Activated CD4-positive, alpha-beta T cell treated with anti-CD3 and anti-CD28 coated beads, Interleukin-10, Interleukin-2, amounts not matched to agents 100 ng/mL and 50 ng/mL, durations not matched to agents 16 hours and 8 hours (primary cell): ENCODE measurements around the gene DHCR24.

Experiments used
- DNase-seq: peaks from one replicate; pipeline ENCODE4 v3.0.0-alpha.2; 2020

Gene DHCR24

GRCh38 chr1:54842963-54843362, 44.0 kb downstream of the DHCR24 start:
- DNase-seq, result no peak

- DNase-seq, result no peak
These were observed 44.6 kb downstream of the DHCR24 start for GRCh38 chr1:54842206-54842915.

DNA sequence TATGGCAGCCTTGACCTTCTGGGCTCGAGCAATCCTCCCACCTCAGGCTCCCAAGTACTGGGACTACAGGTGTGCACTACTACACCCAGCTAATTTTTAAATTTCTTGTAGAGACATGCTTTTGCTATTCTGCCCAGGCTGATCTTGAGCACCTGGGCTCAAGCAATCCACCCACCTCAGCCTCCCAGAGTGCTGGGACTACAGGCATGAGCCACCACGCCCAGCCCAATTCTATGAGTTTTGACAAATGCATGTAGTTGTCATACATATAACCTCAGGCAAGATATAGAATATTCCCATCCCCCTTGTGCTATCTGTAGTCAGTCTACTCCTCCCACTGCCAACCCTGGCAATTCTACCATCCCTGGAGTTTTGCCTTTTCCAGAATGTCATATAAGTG, 47.2 kb downstream of the DHCR24 start:
- no peak for DNase-seq

DNA sequence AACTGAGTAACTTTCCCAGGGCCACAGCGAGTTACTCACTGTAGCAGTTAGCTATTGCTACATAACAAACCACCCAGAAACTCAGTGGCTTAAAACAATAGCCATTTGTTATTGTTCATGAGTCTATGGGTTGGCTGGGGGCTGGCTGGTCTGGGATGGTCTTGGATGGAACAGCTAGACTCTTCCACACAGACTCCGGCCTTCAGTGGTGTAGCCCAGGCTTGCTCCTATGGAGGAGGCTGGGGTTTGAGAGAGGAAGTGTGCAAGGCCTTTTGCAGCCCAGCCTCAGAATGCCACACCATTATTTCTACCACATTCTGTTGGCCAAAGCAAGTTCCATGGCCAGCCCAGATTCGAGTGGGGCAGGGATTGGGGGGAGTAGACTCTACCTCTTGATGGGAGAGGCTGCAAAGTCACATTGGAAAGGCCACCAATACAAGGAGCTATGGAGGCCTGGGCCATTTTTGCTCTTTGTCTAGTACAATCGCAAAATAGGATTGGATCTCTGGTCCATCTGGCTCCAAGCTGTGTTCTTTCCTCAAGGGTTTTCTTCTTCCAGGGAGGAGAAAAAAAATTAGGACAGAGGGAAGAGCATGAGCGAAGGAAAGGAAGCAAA, 48.3 kb downstream of the DHCR24 start:
- DNase-seq, result no peak

DNA sequence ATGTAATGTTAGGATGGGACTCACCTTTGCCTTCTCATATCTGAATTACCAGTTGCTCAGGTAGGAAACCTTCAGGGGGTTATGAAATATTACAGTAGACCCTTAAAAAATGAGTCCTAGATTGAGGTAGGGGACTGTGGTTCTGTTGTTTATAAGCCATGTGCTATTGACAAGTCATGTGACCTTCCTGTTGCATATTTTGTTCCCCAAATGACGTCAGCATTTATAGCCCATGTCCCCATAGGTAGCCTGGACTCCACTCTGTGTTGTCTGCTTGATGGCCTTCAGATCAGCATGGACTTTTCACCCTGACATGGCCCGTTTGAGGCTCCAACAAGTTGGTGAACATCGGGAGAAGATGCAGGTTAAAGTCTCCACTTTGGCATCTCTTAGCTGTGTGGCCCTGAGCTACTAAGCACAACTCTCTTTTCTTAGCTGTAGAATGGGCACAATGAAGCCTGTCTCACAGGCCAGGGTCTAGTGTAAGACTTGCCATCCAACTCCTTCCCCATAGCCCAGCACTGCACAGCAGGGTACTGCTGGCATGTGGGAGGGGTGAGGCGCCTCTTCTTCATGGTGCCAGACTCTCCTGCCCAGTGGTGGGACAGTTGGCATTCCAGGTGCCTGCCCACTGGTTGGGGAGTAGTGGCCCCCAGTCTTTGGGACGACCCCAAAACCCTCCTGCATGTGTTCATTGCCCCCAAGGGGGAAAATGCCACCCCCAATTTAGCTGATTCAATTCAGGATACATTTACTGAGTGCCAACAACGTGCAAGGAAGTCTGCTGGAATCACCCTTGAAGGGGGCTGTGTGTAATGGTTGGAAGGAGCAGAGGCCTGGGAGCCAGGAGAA, 49.8 kb downstream of the DHCR24 start:
- no peak for DNase-seq

DNA sequence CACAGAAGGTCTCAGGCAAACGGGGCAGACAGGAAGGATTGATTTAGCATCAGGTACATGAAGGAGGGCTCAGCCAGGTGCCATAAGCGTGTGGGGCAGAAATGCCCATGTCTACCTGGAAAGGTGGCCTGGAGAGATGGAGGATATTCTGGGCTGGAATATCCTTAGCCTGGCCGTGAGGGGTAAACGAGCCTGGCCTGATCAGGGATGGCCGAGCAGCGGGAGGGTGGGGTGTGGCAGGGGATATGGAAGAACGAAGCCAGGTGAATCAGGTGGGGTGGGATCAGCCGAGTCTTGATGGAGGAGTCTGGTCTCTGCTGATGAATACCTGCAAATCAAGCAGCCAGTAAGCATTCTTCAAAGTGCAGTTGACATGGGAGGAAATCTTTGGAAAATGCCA, 50.4 kb downstream of the DHCR24 start:
- no peak for DNase-seq

DNA sequence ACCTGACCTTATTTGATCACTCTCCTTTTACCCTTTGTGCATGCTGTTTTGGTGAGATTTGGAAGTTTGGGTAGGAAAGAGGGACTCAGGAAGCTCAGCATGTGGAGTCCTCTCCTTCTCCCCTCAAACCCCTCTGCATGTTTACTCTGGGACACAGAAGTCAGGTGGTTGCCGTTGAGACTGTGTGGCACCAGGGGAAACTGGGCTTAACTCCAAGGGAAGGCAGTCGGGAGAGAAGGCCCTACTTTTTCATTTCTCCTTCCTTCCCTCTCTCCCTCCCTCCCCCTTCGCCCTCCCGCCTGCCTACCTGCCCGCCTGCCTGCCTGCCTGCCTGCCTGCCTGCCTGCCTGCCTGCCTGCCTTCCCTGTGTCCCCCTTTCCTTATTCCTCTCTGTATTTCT, 51.0 kb downstream of the DHCR24 start:
- DNase-seq, result no peak

GRCh38 chr1:54835131-54835898, 51.7 kb downstream of the DHCR24 start:
- no peak for DNase-seq

DNA sequence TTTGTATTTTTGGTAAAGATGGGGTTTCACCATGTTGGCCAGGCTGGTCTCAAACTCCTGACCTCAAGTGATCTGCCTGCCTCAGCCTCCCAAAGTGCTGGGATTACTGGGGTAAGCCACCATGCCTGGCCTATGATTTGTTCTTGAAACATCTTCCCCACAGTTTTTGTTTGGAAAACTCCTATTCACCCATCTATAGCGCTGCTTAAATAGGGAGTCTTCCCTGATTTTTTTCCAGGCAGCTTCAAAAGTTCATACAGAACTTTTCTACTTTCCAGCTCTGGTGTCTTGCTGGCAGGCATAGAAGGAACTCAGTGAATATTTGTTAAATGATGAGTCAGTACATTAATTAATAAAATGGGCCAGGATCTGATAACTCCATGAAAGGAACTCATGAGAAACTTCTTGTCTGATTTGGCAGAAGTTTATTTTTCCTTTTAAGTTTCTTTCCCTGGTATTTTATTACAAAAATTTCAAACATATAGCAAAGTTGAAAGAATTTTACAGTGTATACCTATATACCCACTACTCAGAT, 52.9 kb downstream of the DHCR24 start:
- no peak for DNase-seq

- DNase-seq, result no peak
These were observed 53.9 kb downstream of the DHCR24 start for GRCh38 chr1:54833121-54833520.

GRCh38 chr1:54826226-54826816, 60.7 kb downstream of the DHCR24 start:
- no peak for DNase-seq

- no peak for DNase-seq
These were observed 61.3 kb downstream of the DHCR24 start for GRCh38 chr1:54825696-54826095.

DNA sequence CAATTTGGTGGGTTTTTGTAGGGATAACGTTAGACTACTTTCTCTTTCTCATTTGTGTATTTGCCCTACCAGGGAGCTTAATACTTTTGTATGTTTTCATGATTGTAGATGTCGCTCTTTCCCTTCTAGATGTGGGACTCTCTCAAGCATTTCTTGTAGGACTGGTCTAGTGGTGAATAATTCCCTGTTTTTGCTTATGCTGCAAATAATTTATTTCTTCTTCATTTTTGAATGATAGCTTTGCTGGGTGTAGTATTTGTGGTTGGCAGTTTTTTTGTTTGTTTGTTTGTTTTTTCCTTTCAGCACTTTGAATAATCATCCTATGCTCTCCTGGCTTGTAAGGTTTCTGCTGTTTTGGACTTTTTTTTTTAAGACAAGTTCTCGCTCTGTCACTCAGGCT, 63.3 kb downstream of the DHCR24 start:
- DNase-seq, result no peak

DNA sequence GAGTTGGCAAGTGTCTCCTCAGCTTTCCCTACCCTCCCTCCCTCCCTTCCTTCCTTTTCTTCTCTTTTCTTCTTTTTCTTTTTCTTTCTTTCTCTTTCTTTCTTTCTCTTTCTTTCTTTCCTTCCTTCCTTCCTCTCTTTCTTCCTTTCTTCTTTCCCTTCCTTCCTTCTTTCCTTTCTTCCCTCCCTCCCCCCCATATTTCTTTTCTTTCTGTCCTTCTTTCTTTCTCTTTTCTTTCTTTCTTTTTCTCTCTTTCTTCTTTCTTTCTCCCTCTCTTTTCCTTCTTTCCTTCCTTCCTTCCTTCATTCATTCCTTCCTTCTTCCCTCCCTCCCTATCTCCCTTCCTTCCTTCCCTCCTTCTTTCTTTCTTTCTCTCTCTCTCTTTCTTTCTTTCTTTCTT, 67.3 kb downstream of the DHCR24 start:
- no peak for DNase-seq

DNA sequence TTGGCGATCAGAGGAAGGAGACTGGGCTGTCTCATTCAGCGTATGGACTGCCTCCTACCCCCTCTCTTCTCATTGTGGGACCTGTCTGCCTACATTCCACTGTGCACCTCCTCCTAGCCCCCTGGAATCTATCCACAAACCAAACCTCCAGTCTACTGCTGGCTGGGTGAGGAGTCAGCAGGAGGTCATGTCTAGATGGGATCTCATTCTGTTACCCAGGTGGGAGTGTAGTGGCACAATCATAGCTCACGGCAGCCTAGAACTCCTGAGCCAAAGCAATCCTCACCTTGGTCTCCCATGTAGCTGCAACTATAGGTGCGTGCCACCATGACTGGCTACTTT, 67.8 kb downstream of the DHCR24 start:
- DNase-seq, result no peak

DNA sequence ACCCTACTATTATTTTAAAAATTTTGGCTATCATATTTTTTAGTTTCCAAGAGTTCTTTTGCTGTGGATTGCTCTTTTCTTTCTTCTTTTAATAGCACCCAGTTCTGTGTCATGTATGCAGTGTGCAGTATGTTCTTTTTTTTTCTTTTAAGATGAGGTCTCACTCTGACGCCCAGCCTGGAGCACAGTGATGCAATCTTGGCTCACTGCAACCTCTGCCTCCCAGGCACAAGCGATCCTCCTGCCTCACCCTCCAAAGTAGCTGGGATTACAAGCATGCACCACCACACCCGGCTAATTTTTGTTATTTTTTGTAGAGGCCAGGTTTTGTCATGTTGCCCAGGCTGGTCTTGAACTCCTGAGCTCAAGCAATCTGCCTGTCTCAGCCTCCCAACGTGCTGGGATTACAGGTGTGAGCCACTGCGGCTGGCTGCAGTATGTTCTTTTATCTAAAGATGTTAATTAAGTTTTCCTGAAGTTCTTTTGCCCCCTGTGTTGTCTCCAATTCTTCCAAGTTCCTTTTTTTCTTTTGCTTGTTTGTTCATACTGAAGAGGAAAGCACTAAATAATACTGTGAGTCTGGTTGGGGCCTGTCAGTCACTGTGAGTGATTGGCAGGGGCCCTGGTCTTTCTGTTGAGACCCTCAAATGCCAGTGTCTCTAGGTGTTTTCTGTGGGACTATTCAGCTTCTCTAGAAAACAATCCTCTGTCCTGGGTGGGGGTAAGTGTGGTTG, 68.4 kb downstream of the DHCR24 start:
- no peak for DNase-seq

DNA sequence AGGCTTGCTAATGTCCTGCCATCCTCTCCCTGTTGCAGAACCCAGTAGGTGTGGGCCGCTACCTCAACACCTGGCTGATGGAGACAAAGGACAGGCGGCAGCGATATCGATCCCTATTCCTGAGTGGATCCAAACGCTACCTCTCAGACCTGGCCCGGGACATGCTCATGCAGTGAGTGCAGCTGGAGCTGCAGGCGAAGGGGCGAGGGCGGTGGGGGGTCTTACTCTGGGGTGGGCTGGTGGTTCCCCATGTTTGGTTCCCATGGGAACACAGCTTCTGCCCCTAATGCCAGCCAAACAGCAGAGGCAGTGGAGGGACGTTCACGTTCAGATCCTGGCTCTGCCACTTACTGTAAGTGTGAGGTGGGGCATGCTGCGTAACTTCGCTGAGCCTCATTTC, 70.0 kb downstream of the DHCR24 start:
- no peak for DNase-seq

DNA sequence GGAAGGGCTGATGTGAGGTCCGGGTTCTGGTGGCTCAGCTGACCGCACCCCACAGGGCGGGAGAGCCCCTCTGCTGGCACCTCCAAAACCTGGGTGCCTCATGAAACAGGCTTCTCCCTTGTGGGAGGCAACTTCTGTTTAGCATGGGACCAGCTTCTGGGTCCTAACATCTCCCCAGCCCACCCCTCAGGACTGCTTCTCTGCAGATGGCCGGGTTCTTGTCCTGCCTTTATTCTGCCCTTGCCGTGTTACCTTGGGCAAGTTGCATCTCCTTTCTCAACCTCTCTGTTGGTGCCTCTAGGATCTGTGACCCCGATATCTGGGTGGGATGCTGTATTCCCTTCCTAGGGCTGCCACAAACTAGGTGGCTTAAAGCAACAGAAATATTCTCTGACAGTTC, 70.9 kb downstream of the DHCR24 start:
- no peak for DNase-seq

GRCh38 chr1:54815086-54815876, 71.7 kb downstream of the DHCR24 start:
- DNase-seq, result no peak

DNA sequence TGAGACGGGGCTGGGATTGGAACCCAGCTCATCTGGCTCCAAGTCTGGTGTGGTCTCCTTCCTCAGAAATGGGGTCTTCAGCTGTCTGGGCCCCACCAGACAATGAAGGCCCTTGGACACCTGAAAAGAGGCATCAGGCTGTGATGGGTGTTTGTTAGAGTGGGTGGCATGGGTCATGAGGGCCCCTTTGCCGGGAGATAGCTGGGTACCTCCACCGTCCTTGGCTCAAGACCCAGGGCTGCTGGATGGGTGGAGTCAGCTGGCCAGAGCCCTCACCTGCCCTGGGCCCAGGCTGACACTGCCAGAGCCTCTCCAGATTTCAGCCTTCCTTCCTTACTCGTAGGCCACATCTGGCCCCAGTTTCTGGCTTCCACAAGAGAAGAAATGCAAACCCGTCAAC, 72.4 kb downstream of the DHCR24 start:
- no peak for DNase-seq

GRCh38 chr1:54814126-54814498, 72.9 kb downstream of the DHCR24 start:
- DNase-seq, result no peak
